ENCODE results near the gene SUGP1. TPM values are rescaled to one million over a fixed set of nuclear protein-coding genes. Genes with fewer than 3 reads are reported as not detected.

SUGP1 gene
- total RNA-seq, 4 donors from 2014 or later = 20.0 to 45.1 (median 37.4) TPM

DNA sequence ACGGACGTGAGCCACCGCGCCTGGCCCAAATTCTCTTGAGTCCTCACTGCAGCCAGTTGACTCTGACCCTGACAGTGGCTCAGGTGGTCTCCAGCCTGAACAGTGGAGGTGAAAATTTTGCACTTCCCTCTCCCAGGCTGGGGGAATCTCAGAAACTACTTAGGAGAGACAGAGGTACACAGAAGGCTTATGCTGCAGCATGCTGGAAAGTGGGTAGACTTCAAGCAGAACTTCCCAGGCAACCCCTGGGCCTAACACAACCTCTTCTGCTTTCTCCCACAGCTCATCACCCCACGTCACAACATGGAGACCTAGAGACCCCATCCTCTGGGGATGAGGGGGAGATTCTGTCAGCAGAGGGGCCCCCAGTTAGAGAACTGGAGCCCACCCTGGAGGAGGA is 94.1 kb downstream of the SUGP1 start:
- Histone ChIP-seq H3K4me3 (replicated peaks in 1 of 3) (no peak overlapping the region), H3K36me3 (no peaks in the 10 kb centered on the region), H3K27ac (no peak overlapping the region), H3K27me3 (no peaks in the 10 kb centered on the region), H3K4me1 (peaks cover 0 to 8% of the 10 kb centered on the region in 2 donors), H3K9me3 (no peaks in the 10 kb centered on the region)
- DNase-seq = no peak
- intact Hi-C loops (cut with DNase I) = loop anchor here (10.0 kb wide), 1 partner anchor 81 kb away; no protein-coding TSS in a partner anchor
- WGBS, 2 donors = 71 to 84% methylated on average over 1 to 5 of the region's 5 CpGs
- TF ChIP-seq POLR2A (IDR thresholded peaks at IDR 0.05) = no peak
- TF ChIP-seq, protein P1, sequence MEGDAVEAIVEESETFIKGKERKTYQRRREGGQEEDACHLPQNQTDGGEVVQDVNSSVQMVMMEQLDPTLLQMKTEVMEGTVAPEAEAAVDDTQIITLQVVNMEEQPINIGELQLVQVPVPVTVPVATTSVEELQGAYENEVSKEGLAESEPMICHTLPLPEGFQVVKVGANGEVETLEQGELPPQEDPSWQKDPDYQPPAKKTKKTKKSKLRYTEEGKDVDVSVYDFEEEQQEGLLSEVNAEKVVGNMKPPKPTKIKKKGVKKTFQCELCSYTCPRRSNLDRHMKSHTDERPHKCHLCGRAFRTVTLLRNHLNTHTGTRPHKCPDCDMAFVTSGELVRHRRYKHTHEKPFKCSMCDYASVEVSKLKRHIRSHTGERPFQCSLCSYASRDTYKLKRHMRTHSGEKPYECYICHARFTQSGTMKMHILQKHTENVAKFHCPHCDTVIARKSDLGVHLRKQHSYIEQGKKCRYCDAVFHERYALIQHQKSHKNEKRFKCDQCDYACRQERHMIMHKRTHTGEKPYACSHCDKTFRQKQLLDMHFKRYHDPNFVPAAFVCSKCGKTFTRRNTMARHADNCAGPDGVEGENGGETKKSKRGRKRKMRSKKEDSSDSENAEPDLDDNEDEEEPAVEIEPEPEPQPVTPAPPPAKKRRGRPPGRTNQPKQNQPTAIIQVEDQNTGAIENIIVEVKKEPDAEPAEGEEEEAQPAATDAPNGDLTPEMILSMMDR (IDR thresholded peaks at IDR 0.05) = no peak

Small RNA genes within 50 kb of the gene (small RNA-seq; reads per million reads assigned to genes)
- gene RNU6-1028P = not detected

Other genes starting within 250 kb of the SUGP1 start
- 10 to 100 TPM; 29.6 to 37.8 (median 33.1) TPM for gene TMEM161A, start 182.0 kb downstream of the SUGP1 start, total RNA-seq
- gene MEF2B, start 150.2 kb downstream of the SUGP1 start, total RNA-seq = 1 to 10 TPM in 1 of 4 donors, under 1 TPM in 1, not detected in 2; 0.67 to 1.5 TPM
- 10 to 100 TPM; 15.4 to 38.7 (median 18.2) TPM for gene BORCS8, start 128.4 kb downstream of the SUGP1 start, total RNA-seq
- 10 to 100 TPM; 32.5 to 87.8 (median 57.0) TPM for gene RFXANK, start 128.3 kb downstream of the SUGP1 start, total RNA-seq
- gene NR2C2AP, start 117.1 kb downstream of the SUGP1 start, total RNA-seq = 10 to 100 TPM in 1 of 4 donors, 1 to 10 TPM in 3; 6.6 to 16.8 (median 7.6) TPM
- under 1 TPM in 1 of 4 donors, not detected in 3; 0.44 TPM for gene NCAN, start 108.6 kb downstream of the SUGP1 start, total RNA-seq
- gene TM6SF2, start 47.2 kb downstream of the SUGP1 start, total RNA-seq = not detected
- 10 to 100 TPM; 45.1 to 71.1 (median 68.7) TPM for gene MAU2, start 320 bp upstream of the SUGP1 start, total RNA-seq
- 10 to 100 TPM; 33.2 to 82.4 (median 51.8) TPM for gene GATAD2A, start 85.2 kb upstream of the SUGP1 start, total RNA-seq
- 1 to 10 TPM; 1.8 to 7.7 (median 3.8) TPM for gene TSSK6, start 195.0 kb upstream of the SUGP1 start, total RNA-seq
- gene NDUFA13, start 195.7 kb upstream of the SUGP1 start, total RNA-seq = 100 to 1,000 TPM in 1 of 4 donors, 10 to 100 TPM in 3; 32.8 to 265 (median 63.6) TPM
- 1 to 10 TPM in 3 of 4 donors, not detected in 1; 1.9 to 7.2 (median 2.6) TPM for gene YJEFN3, start 208.4 kb upstream of the SUGP1 start, total RNA-seq
- 1 to 10 TPM in 3 of 4 donors, under 1 TPM in 1; 0.63 to 4.2 (median 2.4) TPM for gene CILP2, start 217.8 kb upstream of the SUGP1 start, total RNA-seq